IMR-90 (cell line): ENCODE measurements around the gene LIPM. TPM values are rescaled to one million over a fixed set of nuclear protein-coding genes. Genes with fewer than 3 reads are reported as not detected.

Experiments used
- ATAC-seq: fragments of 200-7000 bp; cut with Tn5 transposase; 2 replicates; pipeline ENCODE4 v1.9.1; 2020; ENCODE audit warnings: low read depth, mild to moderate bottlenecking, moderate library complexity
- BruUV-seq: library from RNA; stranded (reverse); fragments of 400-500 nt; replicated peaks from 2 replicates; lab custom pipeline; 2021; lab: Mats Ljungman, UMichigan
- CTCF ChIA-PET: fragments of 300-600 bp; formaldehyde crosslinking; extraction: SDS; loops from one replicate; lab custom pipeline; 2021; ENCODE audit warnings: antibody characterized with exemption; lab: Yijun Ruan, JAX
- POLR2A ChIA-PET: fragments of 300-600 bp; sonication (Branson Sonifier 250); formaldehyde crosslinking; loops from one replicate; lab custom pipeline; 2022; ENCODE audit warnings: antibody characterized with exemption; ENCODE audit not compliant: unreplicated experiment; lab: Charles Lee
- DNase-seq: peaks from one replicate; pipeline ENCODE4 v3.0.0; 2013
- H2AFZ ChIP-seq: replicated peaks from 2 replicates; pipeline ENCODE3; 2013; ENCODE audit warnings: low read length, mild to moderate bottlenecking; ENCODE audit not compliant: poor library complexity
- H2AK5ac ChIP-seq: 2 replicates; pipeline ENCODE4 v1.6.1; 2013; ENCODE audit warnings: low read depth, low read length, inconsistent platforms
- H2AK9ac ChIP-seq: replicated peaks from 2 replicates; pipeline ENCODE3; 2013; ENCODE audit warnings: mild to moderate bottlenecking, low read depth, low read length, moderate library complexity; ENCODE audit not compliant: poor library complexity
- H2BK120ac ChIP-seq: 2 replicates; pipeline ENCODE4 v1.6.1; 2013; ENCODE audit warnings: low read depth, low read length, inconsistent platforms
- H2BK15ac ChIP-seq: 3 replicates; pipeline ENCODE4 v1.6.1; 2013; ENCODE audit warnings: low read depth, low read length, inconsistent platforms
- H2BK20ac ChIP-seq: 2 replicates; pipeline ENCODE4 v1.6.1; 2013; ENCODE audit warnings: low read depth, mild to moderate bottlenecking, inconsistent platforms, low read length, moderate library complexity
- H2BK5ac ChIP-seq: 2 replicates; pipeline ENCODE4 v1.6.1; 2013; ENCODE audit warnings: mild to moderate bottlenecking, low read depth, low read length, inconsistent platforms; ENCODE audit not compliant: poor library complexity, severe bottlenecking
- H3K14ac ChIP-seq: replicated peaks from 2 replicates; pipeline ENCODE4 v1.6.1; 2013; ENCODE audit warnings: low read depth, low read length, inconsistent platforms
- H3K18ac ChIP-seq: 2 replicates; pipeline ENCODE4 v1.6.1; 2013; ENCODE audit warnings: low read depth, low read length, control low read depth
- H3K23ac ChIP-seq: 2 replicates; pipeline ENCODE4 v1.6.1; 2013; ENCODE audit warnings: low read depth, low read length, inconsistent platforms
- H3K27ac ChIP-seq: 2 replicates; pipeline ENCODE4 v1.5.1; 2013; ENCODE audit warnings: mild to moderate bottlenecking, control low read depth, low read length; ENCODE audit not compliant: insufficient read depth
- H3K27me3 ChIP-seq: 2 replicates; pipeline ENCODE4 v1.6.1; 2013; ENCODE audit warnings: low read length; ENCODE audit not compliant: control insufficient read depth, insufficient read depth
- H3K36me3 ChIP-seq: 2 replicates; pipeline ENCODE4 v1.6.1; 2013; ENCODE audit warnings: low read length, mixed read lengths; ENCODE audit not compliant: control insufficient read depth, insufficient read depth
- H3K4ac ChIP-seq: 2 replicates; pipeline ENCODE4 v1.6.1; 2013; ENCODE audit warnings: low read depth, low read length, inconsistent platforms
- H3K4me1 ChIP-seq: 2 replicates; pipeline ENCODE4 v1.6.1; 2013; ENCODE audit warnings: low read length, mixed read lengths; ENCODE audit not compliant: control insufficient read depth, insufficient read depth
- H3K4me2 ChIP-seq: 2 replicates; pipeline ENCODE4 v1.6.1; 2013; ENCODE audit warnings: low read depth, mild to moderate bottlenecking, control low read depth, low read length, moderate library complexity
- H3K4me3 ChIP-seq: 2 replicates; pipeline ENCODE4 v1.5.1; 2013; ENCODE audit warnings: low read depth, mild to moderate bottlenecking, control low read depth, low read length, moderate library complexity; ENCODE audit not compliant: insufficient read depth
- H3K56ac ChIP-seq: 2 replicates; pipeline ENCODE4 v1.6.1; 2013; ENCODE audit warnings: low read length, inconsistent platforms; ENCODE audit not compliant: insufficient read depth; ENCODE audit errors: extremely low read depth
- H3K79me1 ChIP-seq, 2 experiments: 2 replicates each; pipeline ENCODE4 v1.6.1; 2013; ENCODE audit warnings: low read length in 2 of 2, inconsistent platforms in 1 of 2, low read depth in 1 of 2
- H3K9ac ChIP-seq: 2 replicates; pipeline ENCODE4 v1.6.1; 2013; ENCODE audit warnings: low read depth, low read length, control low read depth
- H3K9me1 ChIP-seq: 2 replicates; pipeline ENCODE4 v1.6.1; 2013; ENCODE audit warnings: low read length, inconsistent platforms; ENCODE audit not compliant: insufficient read depth
- H3K9me3 ChIP-seq: 2 replicates; pipeline ENCODE4 v1.6.1; 2013; ENCODE audit warnings: low read length; ENCODE audit not compliant: control insufficient read depth, insufficient read depth
- H4K20me1 ChIP-seq: 2 replicates; pipeline ENCODE4 v1.6.1; 2013; ENCODE audit warnings: low read length, inconsistent platforms; ENCODE audit not compliant: insufficient read depth
- H4K5ac ChIP-seq: 2 replicates; pipeline ENCODE4 v1.6.1; 2013; ENCODE audit warnings: mild to moderate bottlenecking, low read depth, low read length, control low read depth
- H4K8ac ChIP-seq, 2 experiments: 2 replicates each; pipeline ENCODE4 v1.6.1; 2013; ENCODE audit warnings: low read depth in 2 of 2, low read length in 2 of 2, control low read depth in 1 of 2, inconsistent platforms in 1 of 2
- H4K91ac ChIP-seq: 2 replicates; pipeline ENCODE4 v1.6.1; 2013; ENCODE audit warnings: low read depth, low read length, inconsistent platforms; ENCODE audit not compliant: insufficient read depth
- BHLHE40 ChIP-seq: fragments of 150-350 bp; IDR thresholded peaks from 2 replicates; pipeline ENCODE4 v1.6.1; 2016; ENCODE audit warnings: mild to moderate bottlenecking, low read depth, low read length
- CEBPB ChIP-seq: IDR thresholded peaks from 2 replicates; pipeline ENCODE4 v1.6.1; 2012; ENCODE audit warnings: low read depth, low read length, improper control_type of control experiment
- ELK1 ChIP-seq: fragments of 150-350 bp; IDR thresholded peaks from 2 replicates; pipeline ENCODE4 v1.6.1; 2016; ENCODE audit warnings: low read depth, mild to moderate bottlenecking, low read length, moderate library complexity, borderline replicate concordance
- FOS ChIP-seq: fragments of 150-350 bp; IDR thresholded peaks from 2 replicates; pipeline ENCODE4 v1.6.1; 2016; ENCODE audit warnings: low read depth, low read length
- MAFK ChIP-seq: IDR thresholded peaks from 2 replicates; pipeline ENCODE4 v1.6.1; 2012; ENCODE audit warnings: low read depth, low read length, improper control_type of control experiment
- MAZ ChIP-seq: IDR thresholded peaks from 2 replicates; pipeline ENCODE4 v1.6.1; 2012; ENCODE audit warnings: low read depth, mild to moderate bottlenecking, low read length, improper control_type of control experiment, moderate library complexity, borderline replicate concordance
- MXI1 ChIP-seq: IDR thresholded peaks from 2 replicates; pipeline ENCODE4 v1.6.1; 2012; ENCODE audit warnings: low read depth, mild to moderate bottlenecking, low read length, moderate library complexity, borderline replicate concordance
- NFE2L2 ChIP-seq: fragments of 150-350 bp; IDR thresholded peaks from 2 replicates; pipeline ENCODE4 v1.6.1; 2016; ENCODE audit warnings: low read depth, mild to moderate bottlenecking, low read length
- POLR2A ChIP-seq: IDR thresholded peaks from 2 replicates; pipeline ENCODE4 v1.6.1; 2012; ENCODE audit warnings: mild to moderate bottlenecking, low read depth, low read length
- RAD21 ChIP-seq: IDR thresholded peaks from 2 replicates; pipeline ENCODE4 v1.6.1; 2012; ENCODE audit warnings: low read length, improper control_type of control experiment
- RCOR1 ChIP-seq: IDR thresholded peaks from 2 replicates; pipeline ENCODE4 v1.6.1; 2012; ENCODE audit warnings: mild to moderate bottlenecking, low read length, improper control_type of control experiment; ENCODE audit not compliant: insufficient replicate concordance
- SMC3 ChIP-seq: fragments of 150-350 bp; IDR thresholded peaks from 2 replicates; pipeline ENCODE4 v1.6.1; 2016; ENCODE audit warnings: low read depth, mild to moderate bottlenecking, antibody characterized with exemption, low read length, moderate library complexity
- USF2 ChIP-seq: fragments of 150-350 bp; IDR thresholded peaks from 2 replicates; pipeline ENCODE4 v1.6.1; 2017; ENCODE audit warnings: mild to moderate bottlenecking, antibody characterized with exemption, low read length, low read depth
- WGBS, 2 experiments: methylation state at CpG; one replicate each; pipeline versions ENCODE4 v1.1.5 to v1.1.7; 2013; ENCODE audit warnings: missing lambda C conversion rate in 2 of 2; ENCODE audit not compliant: insufficient read length in 1 of 2; ENCODE audit errors: extremely low coverage in 2 of 2; 5-methylcytosine and 5-hydroxymethylcytosine counted together
- dilution Hi-C: fragments of 300-500 bp; cut with HindIII; formaldehyde crosslinking; loops from one replicate; pipeline ENCODE4 v1.14.3; 2018; ENCODE audit warnings: low sequenced_read_pairs; ENCODE audit not compliant: unreplicated experiment
- in situ Hi-C: fragments of 300-500 bp; cut with MboI; formaldehyde crosslinking; loops from 3 replicates; pipeline ENCODE4 v1.14.3; 2019; ENCODE audit warnings: low sequenced_read_pairs, inconsistent platforms, mixed read lengths
- intact Hi-C: fragments of 100-400 bp; cut with micrococcal nuclease; formaldehyde crosslinking; loops from 2 replicates; pipeline ENCODE4 v1.10.0; 2022
- polyA plus RNA-seq, 3 experiments: library from polyadenylated mRNA; depleted of rRNA; stranded (reverse); fragments of >200 nt; gene quantifications; 2 replicates each; pipeline ENCODE4 v1.2.3, GENCODE V29; 2012; ENCODE audit warnings: low replicate concordance in 1 of 3
- total RNA-seq: library from RNA; depleted of rRNA; stranded (reverse); fragments of >200 nt; gene quantifications from 2 replicates; pipeline ENCODE4 v1.2.3, GENCODE V29; 2012
- TF ChIP-seq, protein P1 (sequence below): conservative IDR thresholded peaks from 2 replicates; pipeline ENCODE4 v1.5.1; 2012; ENCODE audit warnings: mild to moderate bottlenecking, low read depth, low read length, improper control_type of control experiment

LIPM gene
- total and polyA plus RNA-seq, 2 of the 4 experiments (the other 2 are of a cell fraction), result not detected

- ATAC-seq, result no peak
- H3K9ac ChIP-seq, result no peak overlapping the region
- no peak overlapping the region for H3K4me3 ChIP-seq
- ChIA-PET POLR2A (no interaction called here), CTCF (no interaction called here)
- TF ChIP-seq BHLHE40, result no peak
- TF ChIP-seq ELK1, result no peak
- TF ChIP-seq MXI1, result no peak
- no peak for TF ChIP-seq CEBPB
- TF ChIP-seq FOS, result no peak
- TF ChIP-seq MAZ, result no peak
- TF ChIP-seq, protein P1, sequence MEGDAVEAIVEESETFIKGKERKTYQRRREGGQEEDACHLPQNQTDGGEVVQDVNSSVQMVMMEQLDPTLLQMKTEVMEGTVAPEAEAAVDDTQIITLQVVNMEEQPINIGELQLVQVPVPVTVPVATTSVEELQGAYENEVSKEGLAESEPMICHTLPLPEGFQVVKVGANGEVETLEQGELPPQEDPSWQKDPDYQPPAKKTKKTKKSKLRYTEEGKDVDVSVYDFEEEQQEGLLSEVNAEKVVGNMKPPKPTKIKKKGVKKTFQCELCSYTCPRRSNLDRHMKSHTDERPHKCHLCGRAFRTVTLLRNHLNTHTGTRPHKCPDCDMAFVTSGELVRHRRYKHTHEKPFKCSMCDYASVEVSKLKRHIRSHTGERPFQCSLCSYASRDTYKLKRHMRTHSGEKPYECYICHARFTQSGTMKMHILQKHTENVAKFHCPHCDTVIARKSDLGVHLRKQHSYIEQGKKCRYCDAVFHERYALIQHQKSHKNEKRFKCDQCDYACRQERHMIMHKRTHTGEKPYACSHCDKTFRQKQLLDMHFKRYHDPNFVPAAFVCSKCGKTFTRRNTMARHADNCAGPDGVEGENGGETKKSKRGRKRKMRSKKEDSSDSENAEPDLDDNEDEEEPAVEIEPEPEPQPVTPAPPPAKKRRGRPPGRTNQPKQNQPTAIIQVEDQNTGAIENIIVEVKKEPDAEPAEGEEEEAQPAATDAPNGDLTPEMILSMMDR, result no peak
- TF ChIP-seq SMC3, result no peak
- TF ChIP-seq RAD21, result no peak
- TF ChIP-seq NFE2L2, result no peak
- TF ChIP-seq MAFK, result no peak
- no peak for TF ChIP-seq POLR2A
- no peak for TF ChIP-seq USF2
- no peak for TF ChIP-seq RCOR1
- BruUV-seq, result no TSS peak
- no peak overlapping the region for H2BK5ac ChIP-seq
- WGBS, 2 experiments, result no CpG with 5 or more reads among the region's 2 CpGs
- H2BK20ac ChIP-seq, result no peak overlapping the region
- H2AK5ac ChIP-seq, result no peak overlapping the region
- H3K36me3 ChIP-seq, result no peaks in the 10 kb centered on the region
- no peak overlapping the region for H4K5ac ChIP-seq
- H2AFZ ChIP-seq, result no peak overlapping the region
- no peak for DNase-seq
- H3K79me1 ChIP-seq, result no peaks in the 10 kb centered on the region
- H4K91ac ChIP-seq, result no peak overlapping the region
- H3K14ac ChIP-seq, result no peak overlapping the region
- H4K8ac ChIP-seq, result no peak overlapping the region
- in situ Hi-C loops, result no loop called here
- H3K56ac ChIP-seq, result no peak overlapping the region
- intact Hi-C loops, result no loop called here
- H3K9me1 ChIP-seq, result no peaks in the 10 kb centered on the region
- H3K27me3 ChIP-seq, result peaks cover 5% of the 10 kb centered on the region
- no peak overlapping the region for H2AK9ac ChIP-seq
- H3K27ac ChIP-seq, result no peak overlapping the region
- H3K9me3 ChIP-seq, result no peaks in the 10 kb centered on the region
- no peak overlapping the region for H2BK15ac ChIP-seq
- H2BK120ac ChIP-seq, result no peak overlapping the region
- no peak overlapping the region for H3K18ac ChIP-seq
- dilution Hi-C loops, result no loop called here
- H3K23ac ChIP-seq, result no peak overlapping the region
- H3K4me1 ChIP-seq, result 0 out of 2 replicates have a peak, but pooled peaks cover 2% of the 10 kb centered on the region
- H3K4me2 ChIP-seq, result no peak overlapping the region
- no peak overlapping the region for H3K4ac ChIP-seq
- no peaks in the 10 kb centered on the region for H4K20me1 ChIP-seq
Observed at GRCh38 chr10:88805361-88805760, 2.8 kb downstream of the LIPM start.
